Measurements from ENCODE around the gene C1QTNF9B.

The C1QTNF9B gene

GRCh38 chr13:23855360-23855759, 41.9 kb downstream of the C1QTNF9B start:
- H3K9me3 ChIP-seq (ENCODE audit: control insufficient read depth, insufficient read depth, low read length), result no peaks in the 10 kb centered on the region
- no peak for TF ChIP-seq CTCF (IDR thresholded peaks at IDR 0.05; ENCODE audit: low read depth, low read length, poor library complexity, severe bottlenecking)
- TF ChIP-seq EZH2phosphoT487 (IDR thresholded peaks at IDR 0.05; ENCODE audit: borderline replicate concordance, low read length), result no peak
- no peaks in the 10 kb centered on the region for H3K9me2 ChIP-seq (replicated peaks; ENCODE audit: control insufficient read depth, low read length)
- H3K27me3 ChIP-seq (ENCODE audit: control insufficient read depth, low read length), result no peaks in the 10 kb centered on the region
- no peak overlapping the region for H3K4me3 ChIP-seq (ENCODE audit: low read length)
- H3K36me3 ChIP-seq (ENCODE audit: control insufficient read depth, low read length), result no peaks in the 10 kb centered on the region
- no peak overlapping the region for H3K4me2 ChIP-seq (ENCODE audit: low read length)
- no peaks in the 10 kb centered on the region for H3K79me2 ChIP-seq (ENCODE audit: control insufficient read depth, low read length)
- no peak overlapping the region for H3K27ac ChIP-seq (ENCODE audit: low read depth, low read length)
- H3K4me1 ChIP-seq (ENCODE audit: control insufficient read depth, low read length), result peaks cover 5% of the 10 kb centered on the region; the same call in 1 of the 2 replicates
- no peaks in the 10 kb centered on the region for H3F3A ChIP-seq (ENCODE audit: control insufficient read depth, insufficient read depth)
- H4K20me1 ChIP-seq (ENCODE audit: control insufficient read depth, insufficient read depth, low read depth, low read length), result no peaks in the 10 kb centered on the region

- Histone ChIP-seq H3K36me3 (ENCODE audit: control insufficient read depth, low read length) (no peaks in the 10 kb centered on the region), H3K79me2 (ENCODE audit: control insufficient read depth, low read length) (no peaks in the 10 kb centered on the region), H3K4me1 (ENCODE audit: control insufficient read depth, low read length) (peaks cover 11% of the 10 kb centered on the region; the same call in 1 of the 2 replicates), H3K9me2 (replicated peaks; ENCODE audit: control insufficient read depth, low read length) (no peaks in the 10 kb centered on the region), H3K27me3 (ENCODE audit: control insufficient read depth, low read length) (peaks cover 13% of the 10 kb centered on the region), H3K4me2 (ENCODE audit: low read length) (no peak overlapping the region), H4K20me1 (ENCODE audit: control insufficient read depth, insufficient read depth, low read depth, low read length) (no peaks in the 10 kb centered on the region; the same call in 1 of the 2 replicates), H3F3A (ENCODE audit: control insufficient read depth, insufficient read depth) (no peaks in the 10 kb centered on the region), H3K4me3 (ENCODE audit: low read length) (no peak overlapping the region), H3K27ac (ENCODE audit: low read depth, low read length) (no peak overlapping the region), H3K9me3 (ENCODE audit: control insufficient read depth, insufficient read depth, low read length) (no peaks in the 10 kb centered on the region)
- TF ChIP-seq CTCF (IDR thresholded peaks at IDR 0.05; ENCODE audit: low read depth, low read length, poor library complexity, severe bottlenecking) (no peak), EZH2phosphoT487 (IDR thresholded peaks at IDR 0.05; ENCODE audit: borderline replicate concordance, low read length) (no peak)
Observed at GRCh38 chr13:23852351-23852750, 45.0 kb downstream of the C1QTNF9B start.

GRCh38 chr13:23851106-23851505, 46.2 kb downstream of the C1QTNF9B start:
- Histone ChIP-seq H3K4me2 (ENCODE audit: low read length) (no peak overlapping the region), H3K36me3 (ENCODE audit: control insufficient read depth, low read length) (no peaks in the 10 kb centered on the region), H3K4me3 (ENCODE audit: low read length) (no peak overlapping the region), H3K79me2 (ENCODE audit: control insufficient read depth, low read length) (no peaks in the 10 kb centered on the region), H3K27me3 (ENCODE audit: control insufficient read depth, low read length) (peaks cover 22% of the 10 kb centered on the region), H3K4me1 (ENCODE audit: control insufficient read depth, low read length) (peaks cover 12% of the 10 kb centered on the region), H4K20me1 (ENCODE audit: control insufficient read depth, insufficient read depth, low read depth, low read length) (peaks cover 5% of the 10 kb centered on the region; the same call in 1 of the 2 replicates), H3K9me3 (ENCODE audit: control insufficient read depth, insufficient read depth, low read length) (no peaks in the 10 kb centered on the region), H3K27ac (ENCODE audit: low read depth, low read length) (no peak overlapping the region), H3F3A (ENCODE audit: control insufficient read depth, insufficient read depth) (no peaks in the 10 kb centered on the region), H3K9me2 (replicated peaks; ENCODE audit: control insufficient read depth, low read length) (no peaks in the 10 kb centered on the region)
- TF ChIP-seq CTCF (IDR thresholded peaks at IDR 0.05; ENCODE audit: low read depth, low read length, poor library complexity, severe bottlenecking) (no peak), EZH2phosphoT487 (IDR thresholded peaks at IDR 0.05; ENCODE audit: borderline replicate concordance, low read length) (no peak)

Measured in DOHH2 (cell line).